H1 (cell line): ENCODE measurements around the gene C21orf58. TPM values are rescaled to one million over a fixed set of nuclear protein-coding genes. Genes with fewer than 3 reads are reported as not detected.

Source experiments
- CTCF ChIA-PET: fragments of 300-600 bp; sonication (Branson Sonifier 250); formaldehyde crosslinking; loops from one replicate; lab custom pipeline; 2021; ENCODE audit not compliant: partially characterized antibody; lab: Charles Lee
- POLR2A ChIA-PET: fragments of 300-600 bp; sonication (Branson Sonifier 250); formaldehyde crosslinking; loops from one replicate; lab custom pipeline; 2021; ENCODE audit warnings: inconsistent platforms; ENCODE audit not compliant: partially characterized antibody; lab: Charles Lee
- DNase-seq, 2 experiments: peaks; one replicate each; pipeline versions ENCODE4 v3.0.0 to v3.0.0-alpha.2; 2010 to 2022; ENCODE audit warnings: low spot score in 2 of 2, low read depth in 1 of 2, mixed read lengths in 1 of 2
- FAIRE-seq: peaks from 2 replicates; lab custom pipeline; 2011; peaks lifted over from hg19 to GRCh38; lab: Jason Lieb, UNC
- H2AFZ ChIP-seq: 2 replicates; pipeline ENCODE4 v1.8.1; 2012; ENCODE audit warnings: low read length, inconsistent platforms
- H2AK5ac ChIP-seq: 2 replicates; pipeline ENCODE4 v1.6.1; 2013; ENCODE audit warnings: low read depth, low read length
- H2BK120ac ChIP-seq: replicated peaks from 2 replicates; pipeline ENCODE3; 2013; ENCODE audit warnings: low read depth, low read length, inconsistent platforms
- H2BK12ac ChIP-seq: 2 replicates; pipeline ENCODE4 v1.6.1; 2013; ENCODE audit warnings: low read depth, low read length
- H2BK15ac ChIP-seq: 2 replicates; pipeline ENCODE4 v1.6.1; 2013; ENCODE audit warnings: low read length
- H2BK20ac ChIP-seq: 2 replicates; pipeline ENCODE4 v1.6.1; 2013; ENCODE audit warnings: low read length
- H2BK5ac ChIP-seq: 2 replicates; pipeline ENCODE4 v1.6.1; 2013; ENCODE audit warnings: low read depth, low read length
- H3K14ac ChIP-seq: 2 replicates; pipeline ENCODE4 v1.6.1; 2013; ENCODE audit warnings: inconsistent platforms; ENCODE audit not compliant: insufficient read length
- H3K18ac ChIP-seq: 2 replicates; pipeline ENCODE4 v1.6.1; 2013; ENCODE audit warnings: low read length; ENCODE audit errors: extremely low read depth
- H3K23ac ChIP-seq: 2 replicates; pipeline ENCODE4 v1.6.1; 2013; ENCODE audit warnings: inconsistent platforms; ENCODE audit not compliant: insufficient read length
- H3K23me2 ChIP-seq: 2 replicates; pipeline ENCODE4 v1.6.1; 2013; ENCODE audit warnings: low read depth, low read length
- H3K27ac ChIP-seq: 2 replicates; pipeline ENCODE4 v1.6.1; 2011; ENCODE audit warnings: low read depth, low read length, inconsistent platforms
- H3K27me3 ChIP-seq, 4 experiments: replicated peaks in 1 of 4; 1 replicate in 1 of 4; 2 replicates in 3 of 4; pipeline versions ENCODE4 v1.6.1 to v1.8.1; 2011 to 2013; ENCODE audit warnings: low read length in 3 of 4, mild to moderate bottlenecking in 3 of 4, inconsistent platforms in 2 of 4, mixed read lengths in 2 of 4, moderate library complexity in 1 of 4; ENCODE audit not compliant: control insufficient read depth in 3 of 4, insufficient read depth in 3 of 4; ENCODE audit errors: extremely low read depth in 1 of 4
- H3K36me3 ChIP-seq, 4 experiments: 2 replicates each; pipeline versions ENCODE4 v1.6.1 to v1.8.1; 2011 to 2013; ENCODE audit warnings: mild to moderate bottlenecking in 4 of 4, low read length in 3 of 4, moderate library complexity in 2 of 4, control low read depth in 1 of 4, inconsistent platforms in 1 of 4; ENCODE audit not compliant: insufficient read depth in 4 of 4, control insufficient read depth in 2 of 4
- H3K4ac ChIP-seq: replicated peaks from 2 replicates; pipeline ENCODE3; 2013; ENCODE audit warnings: low read length, low read depth, mixed read lengths, inconsistent platforms; ENCODE audit not compliant: insufficient read length
- H3K4me1 ChIP-seq, 4 experiments: replicated peaks in 1 of 4; 1 replicate in 1 of 4; 2 replicates in 3 of 4; pipeline versions ENCODE4 v1.6.1 to v1.8.1; 2011 to 2013; ENCODE audit warnings: low read length in 3 of 4, inconsistent platforms in 2 of 4, mixed read lengths in 1 of 4; ENCODE audit not compliant: insufficient read depth in 4 of 4, control insufficient read depth in 3 of 4
- H3K4me2 ChIP-seq, 2 experiments: 2 replicates each; pipeline versions ENCODE4 v1.6.1 to v1.8.1; 2011 to 2013; ENCODE audit warnings: low read depth in 2 of 2, low read length in 2 of 2, control low read depth in 1 of 2, inconsistent platforms in 1 of 2, mild to moderate bottlenecking in 1 of 2; ENCODE audit not compliant: insufficient read depth in 1 of 2
- H3K4me3 ChIP-seq, 4 experiments: fragments of 200-600, 300-600 bp in 1 of 4; sonication (generic), shearing (Covaris generic), sonication (Bioruptor Twin) in 1 of 4; 2 replicates each; pipeline versions ENCODE4 v1.5.1 to v1.8.1; 2011 to 2016; ENCODE audit warnings: low read length in 4 of 4, low read depth in 3 of 4, control low read depth in 2 of 4, inconsistent platforms in 2 of 4, mild to moderate bottlenecking in 2 of 4, mixed read lengths in 1 of 4, moderate library complexity in 1 of 4; ENCODE audit not compliant: insufficient read depth in 2 of 4; ENCODE audit errors: extremely low read depth in 1 of 4
- H3K56ac ChIP-seq: replicated peaks from 2 replicates; pipeline ENCODE3; 2013; ENCODE audit warnings: low read depth, mild to moderate bottlenecking, mixed read lengths, low read length, inconsistent platforms; ENCODE audit not compliant: insufficient read length
- H3K79me1 ChIP-seq: 2 replicates; pipeline ENCODE4 v1.6.1; 2013; ENCODE audit warnings: low read depth, low read length, control low read depth
- H3K79me2 ChIP-seq, 2 experiments: 2 replicates each; pipeline versions ENCODE4 v1.6.1 to v1.8.1; 2012 to 2013; ENCODE audit warnings: low read length in 2 of 2, mild to moderate bottlenecking in 2 of 2, inconsistent platforms in 1 of 2; ENCODE audit not compliant: insufficient read depth in 2 of 2, control insufficient read depth in 1 of 2
- H3K9ac ChIP-seq, 4 experiments: replicated peaks in 1 of 4; 1 replicate in 1 of 4; 2 replicates in 3 of 4; pipeline versions ENCODE4 v1.6.1 to v1.8.1; 2011 to 2013; ENCODE audit warnings: low read depth in 3 of 4, low read length in 3 of 4, control low read depth in 2 of 4, mild to moderate bottlenecking in 2 of 4, moderate library complexity in 2 of 4, inconsistent platforms in 1 of 4; ENCODE audit errors: extremely low read depth in 1 of 4
- H3K9me3 ChIP-seq, 2 experiments: 2 replicates each; pipeline versions ENCODE4 v1.6.1 to v1.8.1; 2012 to 2013; ENCODE audit warnings: mild to moderate bottlenecking in 2 of 2, moderate library complexity in 2 of 2, control low read depth in 1 of 2, inconsistent platforms in 1 of 2, low read depth in 1 of 2, low read length in 1 of 2, mixed read lengths in 1 of 2; ENCODE audit not compliant: insufficient read depth in 2 of 2
- H4K20me1 ChIP-seq, 2 experiments: replicated peaks in 1 of 2; 2 replicates each; pipeline versions ENCODE3 to v1.8.1; 2011 to 2013; ENCODE audit warnings: inconsistent platforms in 2 of 2, low read length in 2 of 2, mild to moderate bottlenecking in 1 of 2; ENCODE audit not compliant: insufficient read depth in 2 of 2, control insufficient read depth in 1 of 2
- H4K5ac ChIP-seq: 2 replicates; pipeline ENCODE4 v1.6.1; 2013; ENCODE audit warnings: low read length, low read depth, mixed read lengths, inconsistent platforms; ENCODE audit not compliant: insufficient read length
- H4K8ac ChIP-seq: 2 replicates; pipeline ENCODE4 v1.8.0; 2013; ENCODE audit warnings: mild to moderate bottlenecking, moderate library complexity, low read length, inconsistent platforms; ENCODE audit not compliant: insufficient read depth; ENCODE audit errors: extremely low read depth
- H4K91ac ChIP-seq: replicated peaks from 2 replicates; pipeline ENCODE3; 2013; ENCODE audit warnings: low read length, mixed read lengths, inconsistent platforms; ENCODE audit not compliant: insufficient read length
- CBX5 ChIP-seq: fragments of 300-800, 300-1000 bp; sonication (generic); IDR thresholded peaks from 2 replicates; pipeline ENCODE4 v1.7.1; 2016; ENCODE audit warnings: antibody characterized with exemption, low read length, low read depth
- CTBP2 ChIP-seq: IDR thresholded peaks from 2 replicates; pipeline ENCODE4 v1.7.0; 2011; ENCODE audit warnings: borderline replicate concordance, mild to moderate bottlenecking, moderate library complexity, mixed read lengths, low read length; ENCODE audit not compliant: insufficient read depth, insufficient read length
- JUND ChIP-seq: IDR thresholded peaks from 2 replicates; pipeline ENCODE4 v1.6.1; 2011; ENCODE audit warnings: mild to moderate bottlenecking, improper control_type of control experiment, low read length
- RFX5 ChIP-seq: IDR thresholded peaks from 2 replicates; pipeline ENCODE4 v1.6.1; 2011; ENCODE audit warnings: low read depth, low read length, improper control_type of control experiment, borderline replicate concordance
- TCF12 ChIP-seq: IDR thresholded peaks from 2 replicates; pipeline ENCODE4 v1.6.1; 2011; ENCODE audit warnings: low read depth, mild to moderate bottlenecking, low read length
- WGBS, 2 experiments: shearing (Covaris generic) in 1 of 2; methylation state at CpG; one replicate each; pipeline versions ENCODE4 v1.1.6 to v1.1.7; 2013 to 2015; ENCODE audit warnings: low lambda C conversion rate in 2 of 2, mixed read lengths in 2 of 2, inconsistent platforms in 1 of 2, low coverage in 1 of 2, missing lambda C conversion rate in 1 of 2; ENCODE audit not compliant: insufficient replicate concordance in 2 of 2, insufficient coverage in 1 of 2, insufficient read length in 1 of 2; ENCODE audit errors: extremely low coverage in 1 of 2, missing lambda C conversion rate in 1 of 2; 5-methylcytosine and 5-hydroxymethylcytosine counted together
- polyA plus RNA-seq, 7 experiments: library from polyadenylated mRNA; depleted of rRNA in 3 of 7; stranded (reverse) in 5 of 7; unstranded in 2 of 7; fragments of >200 nt in 5 of 7; fragments of 200-250 nt in 2 of 7; gene quantifications; 1 replicate in 5 of 7; 2 replicates in 1 of 7; 4 replicates in 1 of 7; pipeline versions ENCODE4 v1.2.1 to v1.2.3, GENCODE V29; 2011 to 2013; ENCODE audit warnings: missing spikeins in 2 of 7, mixed read lengths in 2 of 7
- total RNA-seq: library from RNA; stranded (reverse); fragmentation: NEBNext Ultra II Directional; extraction: Animal tissue kit (Norgen Biotek cat#: 25700); gene quantifications from 2 replicates; pipeline ENCODE4 v1.2.1, GENCODE V29; 2021
- TF ChIP-seq, protein P1 (sequence below): IDR thresholded peaks from 2 replicates; pipeline ENCODE4 v1.6.1; 2011; ENCODE audit warnings: low read depth, mild to moderate bottlenecking, low read length; ENCODE audit not compliant: insufficient read depth

The C21orf58 gene
- total and polyA plus RNA-seq, 2 of the 8 experiments (the other 6 are each of a cell fraction or from before 2014, with no cell fraction given): 13.8 to 26.1 TPM

DNA sequence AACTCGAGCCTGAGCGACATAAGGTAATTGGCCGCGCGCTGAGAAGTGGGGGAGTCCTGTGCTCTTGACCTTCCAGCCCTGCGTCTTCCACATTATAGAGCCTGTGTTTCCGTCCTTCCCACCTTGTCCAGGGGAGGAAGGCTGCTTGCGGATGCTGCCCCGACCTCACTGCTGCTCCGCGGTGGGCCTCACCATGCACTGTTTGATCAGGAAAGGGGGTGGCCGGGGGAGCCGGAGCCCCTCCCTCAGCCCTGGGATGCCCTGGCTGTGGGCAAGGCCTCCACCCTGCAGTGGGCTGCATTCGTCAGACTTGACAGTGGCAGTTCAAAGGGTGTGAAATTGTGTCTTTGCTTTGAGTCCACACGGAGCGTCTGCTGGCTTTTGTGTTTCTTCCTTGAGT lies 30.4 kb upstream of the C21orf58 start:
- Histone ChIP-seq H3K36me3 (peaks cover 33 to 67% (median 63%) of the 10 kb centered on the region in 4 experiments), H3K4me3 (no peak overlapping the region), H3K27me3 (no peaks in the 10 kb centered on the region), H3K27ac (no peak overlapping the region), H4K5ac (no peak overlapping the region), H2BK12ac (no peak overlapping the region), H4K8ac (no peak overlapping the region), H2BK20ac (no peak overlapping the region), H2BK5ac (no peak overlapping the region), H3K79me2 (no peaks in the 10 kb centered on the region), H2AK5ac (no peak overlapping the region), H4K20me1 (peaks cover 0 to 15% of the 10 kb centered on the region in 2 experiments), H3K23ac (no peak overlapping the region), H3K79me1 (no peaks in the 10 kb centered on the region; the same call in 1 of the 2 replicates), H3K23me2 (no peaks in the 10 kb centered on the region), H3K9ac (no peak overlapping the region), H3K9me3 (no peaks in the 10 kb centered on the region), H2BK120ac (no peak overlapping the region), H2BK15ac (no peak overlapping the region), H3K4ac (no peak overlapping the region), H4K91ac (no peak overlapping the region), H2AFZ (no peak overlapping the region), H3K4me2 (no peak overlapping the region), H3K4me1 (no peaks in the 10 kb centered on the region), H3K18ac (no peak overlapping the region), H3K56ac (no peak overlapping the region), H3K14ac (no peak overlapping the region)
- DNase-seq: no peak
- TF ChIP-seq CTBP2 (no peak), CBX5 (no peak), TCF12 (no peak), RFX5 (no peak), JUND (no peak)
- TF ChIP-seq, protein P1, sequence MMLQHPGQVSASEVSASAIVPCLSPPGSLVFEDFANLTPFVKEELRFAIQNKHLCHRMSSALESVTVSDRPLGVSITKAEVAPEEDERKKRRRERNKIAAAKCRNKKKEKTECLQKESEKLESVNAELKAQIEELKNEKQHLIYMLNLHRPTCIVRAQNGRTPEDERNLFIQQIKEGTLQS: no peak
- no peak for FAIRE-seq
- WGBS, 2 experiments: 89% methylated on average over 16 of the region's 16 CpGs; no CpG with 5 or more reads in 1 of the 2 experiments
- ChIA-PET CTCF (no interaction called here), POLR2A (no interaction called here)
